K562 (cell line): Measurements from ENCODE around the gene MIEN1. TPM values are rescaled to one million over a fixed set of nuclear protein-coding genes. Genes with fewer than 3 reads are reported as not detected.

Experiments
- ATAC-seq: fragments of 200-7000 bp; cut with Tn5 transposase; 3 replicates; pipeline ENCODE4 v1.9.1; 2020; ENCODE audit warnings: moderate library complexity
- BruUV-seq: library from RNA; stranded (reverse); fragments of 400-500 nt; replicated peaks from 2 replicates; lab custom pipeline; 2021; lab: Mats Ljungman, UMichigan
- CTCF ChIA-PET: fragments of 300-600 bp; formaldehyde crosslinking; extraction: SDS; loops from one replicate; lab custom pipeline; 2021; ENCODE audit warnings: low intra/inter-chr PET ratio; lab: Yijun Ruan, JAX
- POLR2A ChIA-PET: fragments of 300-600, 350-650 bp; sonication (Branson Sonifier 250); formaldehyde crosslinking; extraction: SDS; loops from one replicate; lab custom pipeline; 2021; ENCODE audit warnings: antibody characterized with exemption, inconsistent platforms; lab: Yijun Ruan, JAX
- DNase-seq, 4 experiments: peaks; one replicate each; pipeline versions ENCODE4 v3.0.0 to v3.0.0-alpha.2; 2011 to 2018; ENCODE audit warnings: low spot score in 3 of 4, mixed read lengths in 3 of 4; ENCODE audit errors: extremely low read depth in 1 of 4
- FAIRE-seq: peaks from 2 replicates; lab custom pipeline; 2011; peaks lifted over from hg19 to GRCh38; lab: Jason Lieb, UNC
- H2AFZ ChIP-seq: 2 replicates; pipeline ENCODE4 v1.6.0; 2011; ENCODE audit warnings: low read depth, low read length, control low read depth, inconsistent platforms
- H3K27ac ChIP-seq: fragments of 200-600 bp; 3 replicates; pipeline ENCODE4 v1.8.0; 2011; ENCODE audit warnings: low read depth, mild to moderate bottlenecking, control low read depth, inconsistent platforms, low read length, moderate library complexity, mixed read lengths; ENCODE audit errors: extremely low read depth
- H3K27me3 ChIP-seq, 2 experiments: fragments of 300-600 bp in 1 of 2; 2 replicates in 1 of 2; 3 replicates in 1 of 2; pipeline versions ENCODE4 v1.6.0 to v1.8.0; 2011; ENCODE audit warnings: inconsistent platforms in 2 of 2, low read length in 2 of 2, mild to moderate bottlenecking in 1 of 2, mixed read lengths in 1 of 2, moderate library complexity in 1 of 2; ENCODE audit not compliant: control insufficient read depth in 2 of 2, insufficient read depth in 2 of 2
- H3K36me3 ChIP-seq: fragments of 300-600 bp; 3 replicates; pipeline ENCODE4 v1.8.0; 2011; ENCODE audit warnings: mild to moderate bottlenecking, low read length, inconsistent platforms; ENCODE audit not compliant: control insufficient read depth, insufficient read depth
- H3K4me1 ChIP-seq, 2 experiments: fragments of 200-600 bp in 1 of 2; replicated peaks in 1 of 2; 2 replicates in 1 of 2; 3 replicates in 1 of 2; pipeline versions ENCODE4 v1.5.1 to v1.8.0; 2011; ENCODE audit warnings: inconsistent platforms in 2 of 2, low read length in 2 of 2, mild to moderate bottlenecking in 1 of 2, mixed read lengths in 1 of 2, moderate library complexity in 1 of 2; ENCODE audit not compliant: control insufficient read depth in 2 of 2, insufficient read depth in 2 of 2
- H3K4me2 ChIP-seq: 2 replicates; pipeline ENCODE4 v1.6.1; 2011; ENCODE audit warnings: low read length, control low read depth, inconsistent platforms, mixed read lengths; ENCODE audit not compliant: insufficient read depth
- H3K4me3 ChIP-seq: fragments of 200-600 bp; sonication (generic), shearing (Covaris generic); 2 replicates; pipeline ENCODE4 v1.5.1; 2016; ENCODE audit warnings: control low read depth, inconsistent platforms
- H3K79me2 ChIP-seq: fragments of 200-600 bp; 3 replicates; pipeline ENCODE4 v1.8.0; 2011; ENCODE audit warnings: low read length, inconsistent platforms; ENCODE audit not compliant: control insufficient read depth, insufficient read depth
- H3K9ac ChIP-seq, 2 experiments: 2 replicates each; pipeline versions ENCODE4 v1.6.0 to v1.6.1; 2011; ENCODE audit warnings: low read depth in 2 of 2, low read length in 2 of 2, control low read depth in 1 of 2, inconsistent platforms in 1 of 2, mild to moderate bottlenecking in 1 of 2, mixed read lengths in 1 of 2; ENCODE audit not compliant: insufficient read depth in 1 of 2
- H3K9me1 ChIP-seq: one replicate; pipeline ENCODE4 v1.6.0; 2011; ENCODE audit warnings: inconsistent platforms, mild to moderate bottlenecking, low read length, moderate library complexity; ENCODE audit not compliant: control insufficient read depth, insufficient read depth
- H3K9me3 ChIP-seq: replicated peaks from 2 replicates; pipeline ENCODE4 v1.5.1; 2011; ENCODE audit warnings: low read depth, low read length, inconsistent platforms; ENCODE audit not compliant: control insufficient read depth, insufficient read depth
- H4K20me1 ChIP-seq: replicated peaks from 2 replicates; pipeline ENCODE4 v1.6.1; 2011; ENCODE audit warnings: low read length, inconsistent platforms, mixed read lengths; ENCODE audit not compliant: control insufficient read depth, insufficient read depth
- CREB3L1 ChIP-seq: fragments of 450-650 bp; IDR thresholded peaks from 2 replicates; pipeline ENCODE4 v1.6.1; 2014; ENCODE audit warnings: low read depth, mild to moderate bottlenecking, moderate library complexity, borderline replicate concordance
- E2F6 ChIP-seq, 2 experiments: IDR thresholded peaks; 2 replicates each; pipeline ENCODE4 v1.6.1; 2011; ENCODE audit warnings: borderline replicate concordance in 1 of 2, control low read depth in 1 of 2, low read depth in 1 of 2, low read length in 1 of 2, mild to moderate bottlenecking in 1 of 2, mixed read lengths in 1 of 2, moderate library complexity in 1 of 2; ENCODE audit not compliant: insufficient read depth in 1 of 2, insufficient read length in 1 of 2, poor library complexity in 1 of 2, severe bottlenecking in 1 of 2; ENCODE audit errors: extremely low read depth in 1 of 2
- L3MBTL2 ChIP-seq: fragments of 450-650 bp; IDR thresholded peaks from 2 replicates; pipeline ENCODE4 v1.6.1; 2016; ENCODE audit warnings: mild to moderate bottlenecking, moderate library complexity
- ZBTB8A ChIP-seq: fragments of 450-650 bp; IDR thresholded peaks from 2 replicates; pipeline ENCODE4 v1.6.1; 2018; ENCODE audit warnings: mild to moderate bottlenecking, moderate library complexity; ENCODE audit not compliant: partially characterized antibody
- WGBS: fragments of 100-300 bp; shearing (Covaris generic); methylation state at CpG from one replicate; pipeline ENCODE4 v1.1.6; 2016; ENCODE audit warnings: low coverage, mixed read lengths; ENCODE audit not compliant: insufficient coverage; ENCODE audit errors: missing lambda C conversion rate; 5-methylcytosine and 5-hydroxymethylcytosine counted together
- in situ Hi-C: fragments of 300-500 bp; cut with MboI; formaldehyde crosslinking; loops from 4 replicates; pipeline ENCODE4 v1.15.0; 2018; ENCODE audit warnings: inconsistent platforms, mixed read lengths
- intact Hi-C: fragments of 100-400 bp; cut with micrococcal nuclease; formaldehyde crosslinking; loops from 2 replicates; pipeline ENCODE4 v1.14.2; 2022
- polyA plus RNA-seq, 8 experiments: library from polyadenylated mRNA; depleted of rRNA in 4 of 8; stranded (reverse) in 5 of 8; unstranded in 3 of 8; fragments of >200 nt; fragmentation: Nextera tagmentation in 2 of 8; fragmentation: Illumina TruSeq in 1 of 8; extraction: Ambion mirVana in 2 of 8; extraction: Trizol in 1 of 8; gene quantifications; 2 replicates each; pipeline versions ENCODE4 v1.2.1 to v1.2.3, GENCODE V29; 2011 to 2014; ENCODE audit warnings: inconsistent platforms in 1 of 8, missing spikeins in 1 of 8
- total RNA-seq, 7 experiments: library from RNA; depleted of rRNA in 6 of 7; stranded (reverse); fragments of >200 nt in 6 of 7; fragmentation: Illumina TruSeq in 2 of 7; extraction: Trizol in 2 of 7; gene quantifications; 2 replicates each; pipeline versions ENCODE4 v1.2.1 to v1.2.3, GENCODE V29; 2011 to 2021; ENCODE audit warnings: low replicate concordance in 1 of 7

Gene MIEN1
- total and polyA plus RNA-seq, 9 of the 15 experiments (the other 6 are each of a cell fraction or from before 2014, with no cell fraction given): 61.3 to 142 (median 78.9) TPM

GRCh38 chr17:39757931-39758873 is 27.9 kb upstream of the MIEN1 start:
- H3K4me2 ChIP-seq: no peak overlapping the region
- H2AFZ ChIP-seq: no peak overlapping the region
- no peaks in the 10 kb centered on the region for H3K9me1 ChIP-seq
- in situ Hi-C loops: loop anchor here (5.0 kb wide), 1 partner anchor 136 kb away; no protein-coding TSS in a partner anchor
- TF ChIP-seq E2F6 (IDR thresholded peaks at IDR 0.05; ENCODE audit: borderline replicate concordance in 1 of 2, extremely low read depth in 1 of 2, insufficient read depth in 1 of 2, insufficient read length in 1 of 2, low read depth in 1 of 2, low read length in 1 of 2, poor library complexity in 1 of 2, severe bottlenecking in 1 of 2): peak in 1 of 2 experiments; percentile 15
- no peak for TF ChIP-seq ZBTB8A
- TF ChIP-seq CREB3L1: no peak
- TF ChIP-seq L3MBTL2: 0 out of 2 replicates have a peak, but pooled peaks have one; percentile 16
- TF ChIP-seq, all 486 proteins: peak for 2
- intact Hi-C loops: no loop called here
- H3K4me3 ChIP-seq: no peak overlapping the region
- no peaks in the 10 kb centered on the region for H3K79me2 ChIP-seq
- POLR2A ChIA-PET: interaction anchor here (0.6 to 1.0 kb wide), 2 partner anchors 78 to 450 kb away, joined by 3 read pairs; no protein-coding TSS in a partner anchor
- H3K36me3 ChIP-seq: no peaks in the 10 kb centered on the region
- DNase-seq (no peak), ATAC-seq (no peak), FAIRE-seq (no peak)
- peak overlapping the region in 1 of 2 experiments; percentile 12; a peak in 1 of 4 replicates for H3K9ac ChIP-seq
- peaks cover 1 to 20% of the 10 kb centered on the region in 2 experiments; a peak in 3 of 5 replicates for H3K4me1 ChIP-seq
- CTCF ChIA-PET: no interaction called here
- no peaks in the 10 kb centered on the region for H4K20me1 ChIP-seq
- no TSS peak for BruUV-seq
- H3K27me3 ChIP-seq: peaks cover 15 to 28% of the 10 kb centered on the region in 2 experiments; a peak in 4 of 5 replicates
- H3K27ac ChIP-seq: no peak overlapping the region
- 23% methylated on average over 12 of the region's 12 CpGs for WGBS
- no peaks in the 10 kb centered on the region for H3K9me3 ChIP-seq
